Measurements from ENCODE around the gene RPL28.

Gene RPL28

DNA sequence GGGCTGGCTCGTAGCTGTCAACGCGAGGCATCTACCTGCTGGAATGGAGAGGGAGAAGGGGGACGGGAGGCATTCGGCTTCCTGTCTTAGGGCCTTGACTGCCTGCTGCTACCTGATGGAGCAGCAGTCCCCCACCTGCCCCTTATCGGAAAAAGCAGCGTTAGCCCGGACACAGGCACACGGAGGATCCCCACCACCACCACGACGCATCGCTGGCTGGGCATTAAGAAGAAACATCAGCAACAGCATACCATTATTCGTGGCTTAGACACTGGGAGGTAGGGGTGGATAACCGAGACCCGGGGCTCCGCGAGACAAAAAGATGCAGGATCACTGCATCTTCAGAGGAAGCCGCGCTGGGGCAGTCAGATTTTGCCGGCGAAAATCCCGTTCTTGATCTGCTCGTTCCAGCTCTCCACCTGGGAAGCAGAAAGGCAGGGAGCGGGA, 32.4 kb upstream of the RPL28 start:
- no peak for DNase-seq (ENCODE audit: low read depth)

DNA sequence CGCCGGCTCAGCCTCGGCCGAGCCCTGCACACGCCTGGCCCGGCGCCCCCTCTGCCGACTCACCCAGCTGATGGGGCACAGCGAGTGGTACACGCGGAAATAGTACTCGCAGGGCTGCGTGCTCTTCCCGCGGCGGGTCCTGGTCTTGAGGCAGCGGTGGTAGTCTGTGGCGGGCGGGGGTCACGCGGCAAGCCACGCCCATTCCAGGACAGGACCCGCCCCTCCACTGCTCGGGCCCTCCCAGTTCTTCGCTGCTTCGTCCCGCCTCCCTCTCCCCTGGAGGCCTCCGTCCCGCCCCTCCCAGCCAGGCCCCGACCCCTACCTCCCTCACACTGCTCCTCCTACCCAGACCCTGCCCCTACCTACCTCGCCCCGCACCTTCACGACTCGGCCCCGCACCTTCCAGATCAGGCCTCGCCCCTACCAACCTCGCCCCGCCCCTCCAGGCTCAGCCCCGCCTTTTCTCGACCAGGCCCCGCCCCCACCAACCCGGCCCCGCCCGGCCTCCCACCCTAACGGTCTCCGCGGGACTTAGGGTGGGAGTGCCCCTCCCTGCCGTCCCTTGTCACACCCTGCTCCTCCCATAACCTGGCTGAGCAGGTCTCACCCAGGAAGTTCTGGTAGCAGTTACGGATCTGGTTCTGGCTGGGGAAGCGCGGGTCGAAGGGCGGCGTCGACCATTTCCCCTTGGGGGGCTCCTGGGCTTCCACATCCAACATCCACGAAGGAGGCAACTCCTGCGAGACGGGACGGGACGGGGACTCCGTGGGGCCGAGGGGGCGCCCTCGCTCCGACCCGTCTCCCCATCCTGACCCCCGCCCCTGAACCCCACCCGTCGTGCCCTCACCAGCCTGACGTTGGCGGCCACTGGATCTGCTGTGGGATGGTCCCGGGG, 31.7 kb upstream of the RPL28 start:
- DNase-seq (ENCODE audit: low read depth): peak; percentile 27

- no peak for DNase-seq (ENCODE audit: low read depth)
These were observed 31.0 kb upstream of the RPL28 start, which contains the start of gene COX6B2 for GRCh38 chr19:55354698-55355212. Gene COX6B2 (minus strand): TSS chr19:55354719. CDS start chr19:55354521, 198 bp downstream.

DNA sequence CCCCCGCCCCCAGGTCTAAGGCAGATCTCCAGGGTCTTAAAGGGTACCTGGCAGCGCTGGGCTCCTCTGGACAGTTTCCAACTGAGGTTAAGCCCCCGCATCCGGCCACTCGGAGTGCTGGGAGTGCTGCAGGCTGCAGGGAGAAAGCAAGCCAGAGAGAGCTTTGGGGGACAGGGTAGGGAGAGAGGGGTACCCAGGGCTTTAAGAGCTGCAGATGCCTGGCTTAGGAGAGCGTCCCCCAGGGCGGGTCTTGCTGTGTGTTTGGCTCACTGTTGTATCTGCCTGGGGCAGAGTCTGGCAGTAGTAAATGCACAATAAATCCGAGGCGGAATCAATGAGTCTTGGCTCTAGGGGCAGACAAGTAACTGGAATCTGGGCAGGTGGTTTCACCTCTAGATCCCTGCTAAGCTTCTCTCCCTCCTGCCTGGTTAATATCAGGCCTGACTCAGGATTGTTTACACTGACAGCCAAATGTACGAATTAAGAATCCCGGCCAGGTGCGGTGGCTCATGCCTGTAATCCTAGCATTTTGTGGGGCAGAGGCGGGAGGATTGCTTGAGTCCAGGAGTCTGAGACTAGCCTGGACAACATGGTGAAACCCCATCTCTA, 30.4 kb upstream of the RPL28 start:
- DNase-seq (ENCODE audit: low read depth): no peak

DNA sequence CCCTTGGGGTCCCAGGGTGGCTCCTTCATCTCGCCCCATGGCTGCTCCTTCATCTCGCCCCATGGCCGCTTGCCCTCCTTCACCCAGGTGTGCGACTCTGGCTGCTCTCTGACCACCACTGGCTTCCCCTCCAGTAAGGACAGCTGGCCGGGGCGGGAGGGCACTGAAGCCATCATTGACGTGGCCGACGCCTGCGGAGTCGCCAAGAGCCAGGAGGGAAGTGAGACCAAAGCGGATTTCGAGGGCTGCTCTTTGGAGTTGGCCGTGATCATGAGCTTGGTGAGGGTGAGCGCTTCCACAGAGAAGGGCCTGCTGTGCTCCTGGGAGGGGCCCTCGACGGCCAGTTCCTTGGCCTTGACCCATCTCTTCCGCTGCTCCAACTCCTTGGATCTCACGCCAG, 27.2 kb upstream of the RPL28 start:
- DNase-seq (ENCODE audit: low read depth): no peak

GRCh38 chr19:55358943-55359908, 26.5 kb upstream of the RPL28 start:
- DNase-seq (ENCODE audit: low read depth): no peak

DNA sequence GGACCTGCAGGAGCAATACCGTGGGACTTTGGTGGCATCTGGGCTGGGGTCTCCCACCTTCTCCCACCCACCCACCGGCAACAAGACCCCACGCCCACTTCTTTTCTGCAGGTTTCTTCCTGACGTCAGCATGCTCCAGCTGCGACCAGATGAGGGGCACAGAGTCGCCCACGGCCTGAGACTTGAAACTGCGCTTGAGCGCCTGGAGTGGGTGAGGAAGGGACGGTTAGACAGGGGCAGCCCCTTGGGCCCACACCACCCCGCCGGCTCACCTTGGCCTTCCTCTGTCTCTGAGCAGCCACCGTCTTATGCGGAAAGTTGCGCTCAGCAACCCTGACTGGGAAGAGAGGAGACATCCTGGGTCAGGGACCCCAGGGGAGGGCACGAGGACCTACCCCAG, 24.8 kb upstream of the RPL28 start:
- no peak for DNase-seq (ENCODE audit: low read depth)

DNA sequence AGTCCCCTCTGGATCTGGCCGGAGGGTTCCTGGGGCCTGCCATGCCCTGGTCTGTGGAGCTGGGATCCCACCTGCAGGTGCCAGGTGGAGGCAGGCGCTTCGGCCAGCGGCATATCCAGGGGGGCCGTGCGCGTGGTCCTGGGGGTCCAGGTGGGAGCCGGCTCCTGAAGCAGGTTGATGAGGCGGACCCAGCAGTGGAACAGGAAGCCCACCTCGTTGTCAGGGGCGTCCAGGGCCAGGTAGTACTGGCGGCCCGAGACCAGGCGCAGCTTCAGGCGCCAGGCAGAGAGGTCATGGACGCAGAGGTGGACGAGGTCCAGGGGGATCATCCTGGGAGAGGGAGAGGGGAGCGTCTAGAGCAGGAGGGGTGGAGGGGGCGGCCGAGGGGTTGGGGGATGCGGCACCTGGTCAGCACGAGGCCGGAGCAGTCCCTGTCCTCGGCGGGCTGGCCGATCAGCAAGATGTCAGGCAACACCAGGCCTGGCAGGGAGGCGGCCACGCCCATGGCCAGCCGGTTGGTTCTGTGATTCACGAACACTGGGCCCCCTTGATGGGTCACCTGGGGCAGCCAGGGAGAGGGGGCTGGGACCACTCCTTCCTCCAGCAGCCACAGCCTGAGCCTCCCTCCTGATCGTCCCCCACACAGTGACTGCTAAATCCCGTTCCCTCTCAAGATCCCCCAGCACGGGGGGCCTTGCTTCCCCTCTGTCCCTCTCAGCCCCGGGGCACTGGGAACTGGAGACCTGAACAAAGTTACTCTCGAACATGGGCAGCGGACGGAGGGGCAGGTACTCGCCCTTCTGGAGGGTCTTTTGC, 23.4 kb upstream of the RPL28 start:
- DNase-seq (ENCODE audit: low read depth): no peak

DNA sequence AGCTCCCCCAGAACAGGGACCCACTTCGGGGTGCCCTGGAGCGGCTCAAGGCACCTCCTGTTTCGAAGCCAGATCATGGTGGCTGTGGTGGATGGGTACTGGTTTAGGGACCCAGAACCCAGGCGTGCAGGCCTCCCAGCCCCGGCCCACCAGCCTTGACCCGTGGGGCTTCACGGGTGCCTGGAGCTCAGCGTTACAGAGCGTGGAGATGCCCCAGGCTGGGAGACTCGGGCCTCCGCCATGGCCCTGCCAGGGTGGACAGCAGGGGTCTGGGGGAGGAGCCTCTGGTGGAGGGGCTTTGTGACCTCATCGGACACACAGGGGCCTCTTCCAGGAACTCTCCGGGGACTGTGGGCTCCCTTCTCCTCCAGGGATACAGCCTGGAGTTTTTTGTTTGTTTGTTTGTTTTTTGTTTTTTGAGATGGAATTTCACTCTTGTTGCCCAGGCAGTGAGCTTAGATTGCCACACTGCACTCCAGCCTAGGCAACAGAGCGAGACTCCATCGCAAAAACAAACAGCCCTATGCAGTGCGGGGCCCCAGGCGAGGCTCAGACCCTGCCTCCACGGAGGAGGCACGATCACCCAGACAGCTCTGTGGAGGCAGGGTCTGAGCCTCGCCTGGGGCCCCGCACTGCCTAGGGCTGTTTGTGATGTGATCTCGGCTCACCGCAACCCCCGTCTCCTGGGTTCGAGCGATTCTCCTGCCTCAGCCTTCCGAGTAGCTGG, 22.6 kb upstream of the RPL28 start, which contains the start of gene GARIN5B:
Gene GARIN5B, minus strand, starts transcription at position 271 of the 727 bp plus-strand sequence. Its CDS starts 194 bp downstream, at position 77.
- no peak for DNase-seq (ENCODE audit: low read depth)

GRCh38 chr19:55365245-55365644, 20.5 kb upstream of the RPL28 start:
- no peak for DNase-seq (ENCODE audit: low read depth)

GRCh38 chr19:55365964-55366363, 19.8 kb upstream of the RPL28 start:
- DNase-seq (ENCODE audit: low read depth): no peak

- no peak for DNase-seq (ENCODE audit: low read depth)
These were observed 18.9 kb upstream of the RPL28 start for GRCh38 chr19:55366790-55367189.

GRCh38 chr19:55368106-55368505, 17.6 kb upstream of the RPL28 start:
- no peak for DNase-seq (ENCODE audit: low read depth)

DNA sequence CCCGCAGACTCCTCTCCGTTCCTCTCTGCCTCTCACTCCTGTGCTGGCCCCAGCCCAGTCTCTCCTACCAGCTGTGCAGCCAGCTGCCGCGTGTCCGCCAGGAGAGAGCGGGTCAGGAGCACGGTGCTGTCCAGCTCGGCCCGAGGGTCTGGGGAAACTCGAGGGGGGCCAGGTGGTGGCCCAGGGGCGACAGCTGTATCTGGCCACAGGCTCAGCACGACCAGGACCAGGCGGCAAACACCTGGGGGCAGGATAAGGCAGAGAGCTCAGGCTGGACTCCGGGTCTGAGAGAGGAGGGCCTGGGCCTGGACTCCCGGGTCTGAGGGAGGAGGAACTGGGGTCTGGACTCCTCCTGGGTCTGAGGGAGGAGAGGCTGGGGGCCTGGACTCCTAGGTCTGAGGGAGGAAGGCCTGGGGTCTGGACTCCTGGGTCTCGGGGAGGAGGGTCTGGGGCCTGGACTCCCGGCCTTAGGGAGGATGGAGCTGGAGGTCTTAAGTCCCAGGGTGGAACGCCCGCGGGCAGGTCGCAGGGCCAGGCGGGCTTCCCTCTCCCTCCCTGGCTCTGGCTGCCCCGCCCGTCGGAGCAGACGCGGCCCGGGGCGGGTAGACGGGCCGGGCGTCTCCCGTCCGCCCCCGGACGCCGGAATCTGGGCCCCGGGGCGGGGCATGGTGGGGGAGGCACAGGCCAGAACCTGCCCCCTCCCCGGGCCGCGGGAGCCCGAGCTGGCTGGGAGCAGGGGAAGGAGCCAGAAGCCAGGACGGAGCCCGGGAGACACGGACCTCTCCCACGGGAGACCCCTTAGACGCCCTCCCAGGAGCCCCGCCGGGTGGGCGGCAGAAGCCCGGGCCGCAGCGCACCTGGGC, 16.8 kb upstream of the RPL28 start:
- DNase-seq (ENCODE audit: low read depth): no peak

DNA sequence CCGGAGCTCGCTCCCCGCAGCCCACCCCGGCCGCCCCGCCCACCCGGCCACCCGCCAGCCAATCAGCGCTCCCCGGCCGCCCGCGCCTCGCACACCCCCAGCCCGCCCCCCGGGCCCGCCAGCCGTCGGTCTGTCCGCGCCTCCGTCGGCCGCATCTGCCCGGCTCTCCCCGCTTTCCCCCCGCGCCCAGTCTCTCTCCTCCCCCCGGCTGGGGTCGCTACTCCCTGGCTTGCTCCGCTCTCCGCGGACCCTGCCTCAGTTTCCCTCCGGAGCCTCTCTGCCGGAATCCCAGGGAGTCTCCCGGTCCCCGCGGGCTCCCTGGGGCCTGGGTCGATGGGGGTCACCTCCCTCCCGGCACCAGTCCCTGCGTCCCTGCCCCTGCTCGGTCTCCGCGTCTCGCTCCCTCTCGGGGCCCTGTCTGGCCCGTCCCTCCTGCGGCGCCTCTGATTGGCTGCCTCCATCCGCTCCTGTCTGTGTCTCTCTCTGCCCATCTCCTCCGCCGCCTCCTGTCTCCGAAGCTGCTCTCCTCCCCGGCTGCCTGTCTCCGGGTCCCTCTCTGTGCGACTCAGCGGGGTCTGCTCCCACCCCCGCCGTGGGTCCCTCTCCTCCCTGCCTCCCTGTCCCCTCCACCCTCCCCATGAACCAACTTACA, 16.0 kb upstream of the RPL28 start:
- DNase-seq (ENCODE audit: low read depth): no peak

DNA sequence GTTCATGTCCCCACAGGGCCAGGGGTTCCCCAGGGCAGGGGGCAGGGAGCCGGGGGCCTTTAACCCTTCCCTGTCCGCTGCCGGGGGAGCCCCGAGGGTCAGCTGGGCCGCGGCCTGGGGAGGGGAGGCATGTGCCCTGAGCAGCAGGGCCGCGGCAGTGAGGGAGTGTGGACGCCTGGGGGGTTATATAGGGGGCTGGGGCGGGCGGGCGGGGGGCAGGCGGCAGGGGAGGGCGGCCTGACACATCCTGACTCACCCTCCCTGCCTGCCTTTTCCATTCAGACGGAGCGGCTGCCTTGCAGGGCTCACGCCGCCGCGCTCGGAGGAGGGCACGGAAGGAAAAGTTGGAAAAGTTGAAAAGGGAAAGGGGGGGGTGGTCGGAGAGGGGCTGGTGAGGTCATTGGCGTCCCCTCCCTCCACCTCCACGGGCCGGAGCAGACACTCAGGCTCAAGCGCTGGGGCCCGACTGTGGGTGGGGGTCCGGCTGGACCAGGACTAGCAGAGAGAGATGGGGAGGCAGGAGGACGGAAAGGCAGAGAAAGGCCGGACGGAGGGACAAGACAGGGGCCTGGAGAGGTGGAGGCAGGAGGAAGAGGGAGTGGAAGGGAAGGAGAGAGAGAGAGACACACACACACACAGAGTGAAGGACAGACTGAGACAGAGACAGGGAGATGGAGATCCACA, 15.3 kb upstream of the RPL28 start, which contains the start of gene IL11:
Gene IL11, minus strand, starts transcription at position 159 of the 684 bp plus-strand sequence. Its CDS starts 153 bp downstream, at position 6.
- no peak for DNase-seq (ENCODE audit: low read depth)

DNA sequence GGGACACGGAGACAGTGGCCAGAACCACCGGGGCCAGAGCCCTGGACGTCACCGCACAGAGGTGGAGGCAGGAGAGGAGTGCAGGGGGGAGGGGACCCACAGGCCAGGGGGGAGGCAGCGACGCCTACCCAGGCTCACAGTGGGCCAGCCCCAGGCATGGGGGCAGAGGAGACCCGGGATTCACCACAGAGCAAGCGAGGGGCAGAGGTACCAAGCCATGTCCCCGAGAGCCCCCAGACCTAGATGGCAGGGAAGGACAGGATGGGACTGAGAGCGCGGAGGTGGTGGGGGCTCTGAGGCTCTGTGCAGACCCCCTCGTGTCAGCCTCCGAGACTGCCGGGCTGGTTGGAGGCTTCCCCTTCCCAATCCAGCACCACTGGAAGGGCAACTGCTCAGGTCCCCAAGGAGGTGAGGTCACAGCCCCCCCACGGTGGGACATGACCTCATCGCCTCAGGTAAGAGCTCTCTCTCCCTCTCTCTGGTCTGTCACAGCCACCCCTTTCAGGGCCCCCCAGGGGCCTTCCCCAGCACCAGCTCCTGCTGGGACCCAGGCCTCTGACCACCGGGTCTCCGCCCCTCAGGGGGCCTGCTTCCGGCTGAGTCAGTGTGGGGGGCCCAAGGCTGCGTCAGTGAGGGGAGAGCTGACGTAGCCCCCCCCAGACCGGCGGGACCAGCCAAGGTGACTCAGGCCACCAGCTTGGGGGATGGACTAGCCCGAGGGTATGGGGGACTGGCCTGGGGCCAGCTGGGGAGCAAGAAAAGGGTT, 13.2 kb upstream of the RPL28 start:
- DNase-seq (ENCODE audit: low read depth): no peak

All from stimulated activated CD8-positive, alpha-beta memory T cell treated with anti-CD3 and anti-CD28 coated beads, Interleukin-12 subunit alpha, Interleukin-12 subunit beta, amount 100 ng/mL, for 4 hours (primary cell).